HepG2 (cell line): ENCODE results near the gene ZNF771. TPM values are rescaled to one million over a fixed set of nuclear protein-coding genes. Genes with fewer than 3 reads are reported as not detected.

Experiments used
- ATAC-seq: fragments of 200-7000 bp; cut with Tn5 transposase; 3 replicates; pipeline ENCODE4 v1.9.1; 2020; ENCODE audit warnings: mild to moderate bottlenecking, moderate library complexity
- BruUV-seq: library from RNA; stranded (reverse); fragments of 400-500 nt; replicated peaks from 2 replicates; lab custom pipeline; 2021; lab: Mats Ljungman, UMichigan
- CTCF ChIA-PET: fragments of 300-600 bp; formaldehyde crosslinking; extraction: SDS; loops from one replicate; lab custom pipeline; 2021; ENCODE audit warnings: low total read pairs, inconsistent platforms, low intra/inter-chr PET ratio; lab: Yijun Ruan, JAX
- POLR2A ChIA-PET: fragments of 350-600 bp; sonication (Branson Sonifier 250); formaldehyde crosslinking; loops from one replicate; lab custom pipeline; 2020; ENCODE audit warnings: antibody characterized with exemption, inconsistent platforms; lab: Yijun Ruan, JAX
- DNase-seq: peaks from one replicate; pipeline ENCODE4 v3.0.0-alpha.2; 2015; ENCODE audit warnings: low spot score
- FAIRE-seq: peaks from 3 replicates; lab custom pipeline; 2011; peaks lifted over from hg19 to GRCh38; lab: Jason Lieb, UNC
- H2AFZ ChIP-seq: one replicate; pipeline ENCODE4 v1.6.1; 2011; ENCODE audit warnings: low read length, inconsistent platforms
- H3K27ac ChIP-seq: fragments of 300-600 bp; 3 replicates; pipeline ENCODE4 v1.8.0; 2011; ENCODE audit warnings: mixed run types, mild to moderate bottlenecking, mixed read lengths, low read length, inconsistent platforms; ENCODE audit not compliant: insufficient read depth; ENCODE audit errors: extremely low read length
- H3K27me3 ChIP-seq, 2 experiments: fragments of 200-600 bp in 1 of 2; 2 replicates in 1 of 2; 3 replicates in 1 of 2; pipeline versions ENCODE4 v1.6.0 to v1.8.0; 2011; ENCODE audit warnings: low read length in 2 of 2, mild to moderate bottlenecking in 2 of 2, moderate library complexity in 2 of 2, inconsistent platforms in 1 of 2; ENCODE audit not compliant: insufficient read depth in 2 of 2, control insufficient read depth in 1 of 2
- H3K36me3 ChIP-seq, 2 experiments: fragments of 200-600 bp in 1 of 2; replicated peaks in 1 of 2; 2 replicates in 1 of 2; 3 replicates in 1 of 2; pipeline versions ENCODE4 v1.5.1 to v1.8.0; 2011; ENCODE audit warnings: low read length in 2 of 2, inconsistent platforms in 1 of 2; ENCODE audit not compliant: insufficient read depth in 2 of 2, control insufficient read depth in 1 of 2
- H3K4me1 ChIP-seq: 2 replicates; pipeline ENCODE4 v1.5.1; 2012; ENCODE audit warnings: low read length, inconsistent platforms; ENCODE audit not compliant: insufficient read depth
- H3K4me2 ChIP-seq: 2 replicates; pipeline ENCODE4 v1.6.0; 2011; ENCODE audit warnings: low read depth, low read length, inconsistent platforms
- H3K4me3 ChIP-seq, 3 experiments: fragments of 200-600 bp in 1 of 3; sonication (generic), shearing (Covaris generic) in 1 of 3; replicated peaks in 1 of 3; 2 replicates each; pipeline ENCODE4 v1.5.1; 2011 to 2016; ENCODE audit warnings: low read length in 3 of 3, inconsistent platforms in 2 of 3, low read depth in 2 of 3, mild to moderate bottlenecking in 2 of 3, control low read depth in 1 of 3, mixed read lengths in 1 of 3; ENCODE audit not compliant: insufficient read depth in 1 of 3
- H3K79me2 ChIP-seq: one replicate; pipeline ENCODE4 v1.6.1; 2011; ENCODE audit warnings: low read length, inconsistent platforms; ENCODE audit not compliant: insufficient read depth
- H3K9ac ChIP-seq: 2 replicates; pipeline ENCODE4 v1.6.0; 2011; ENCODE audit warnings: mild to moderate bottlenecking, low read depth, low read length, inconsistent platforms; ENCODE audit not compliant: insufficient read depth
- H3K9me3 ChIP-seq: 2 replicates; pipeline ENCODE4 v1.5.1; 2012; ENCODE audit warnings: mild to moderate bottlenecking, low read length
- H4K20me1 ChIP-seq: 2 replicates; pipeline ENCODE4 v1.6.0; 2011; ENCODE audit warnings: inconsistent platforms, mild to moderate bottlenecking, low read length, moderate library complexity; ENCODE audit not compliant: insufficient read depth
- ATM ChIP-seq: fragments of 450-650 bp; IDR thresholded peaks from 2 replicates; pipeline ENCODE4 v1.7.1; 2017; ENCODE audit warnings: mild to moderate bottlenecking, borderline replicate concordance
- ONECUT2 ChIP-seq: sonication (generic); formaldehyde crosslinking; IDR thresholded peaks from 2 replicates; pipeline ENCODE4 v1.4.0; 2020; ENCODE audit warnings: missing genetic modification reagents
- TCF7L2 ChIP-seq: IDR thresholded peaks from 2 replicates; pipeline ENCODE4 v1.6.1; 2011; ENCODE audit warnings: mild to moderate bottlenecking, low read depth, low read length, moderate library complexity
- U2AF1 ChIP-seq: fragments of 200-400 bp; formaldehyde crosslinking; optimal IDR thresholded peaks from 2 replicates; pipeline ENCODE3; 2017; ENCODE audit warnings: mild to moderate bottlenecking, low read depth, low read length
- ZFP36L2 ChIP-seq: sonication (generic); formaldehyde crosslinking; IDR thresholded peaks from 2 replicates; pipeline ENCODE4 v1.4.0; 2020; ENCODE audit warnings: missing genetic modification reagents
- ZMYM4 ChIP-seq: sonication (generic); formaldehyde crosslinking; IDR thresholded peaks from 2 replicates; pipeline ENCODE4 v1.8.1; 2023; ENCODE audit warnings: mild to moderate bottlenecking, missing genetic modification reagents
- ZNF101 ChIP-seq: sonication (generic); formaldehyde crosslinking; IDR thresholded peaks from 2 replicates; pipeline ENCODE4 v1.4.0; 2020; ENCODE audit warnings: mild to moderate bottlenecking, low read depth, missing genetic modification reagents, borderline replicate concordance
- ZNF468 ChIP-seq: sonication (generic); formaldehyde crosslinking; IDR thresholded peaks from 2 replicates; pipeline ENCODE4 v1.8.0; 2022; ENCODE audit warnings: mild to moderate bottlenecking, moderate library complexity, missing genetic modification reagents
- ZNF496 ChIP-seq: sonication (generic); formaldehyde crosslinking; IDR thresholded peaks from 2 replicates; pipeline ENCODE4 v1.8.1; 2023; ENCODE audit warnings: mild to moderate bottlenecking, moderate library complexity, missing genetic modification reagents; ENCODE audit not compliant: insufficient replicate concordance
- ZNF747 ChIP-seq: sonication (generic); formaldehyde crosslinking; IDR thresholded peaks from 2 replicates; pipeline ENCODE4 v1.8.1; 2023; ENCODE audit warnings: missing genetic modification reagents, mild to moderate bottlenecking, borderline replicate concordance
- WGBS: methylation state at CpG from one replicate; pipeline ENCODE4 v1.1.6; 2017; ENCODE audit warnings: low lambda C conversion rate; 5-methylcytosine and 5-hydroxymethylcytosine counted together
- in situ Hi-C: cut with HindIII; loops from 2 replicates; pipeline ENCODE4 v1.10.0; 2017; ENCODE audit warnings: low pct_unique_long_range_greater_than_20kb; ENCODE audit not compliant: extremely low pct_ligation_motif_present
- intact Hi-C: fragments of 100-400 bp; cut with micrococcal nuclease; formaldehyde crosslinking; loops from one replicate; pipeline ENCODE4 v1.10.0; 2022; ENCODE audit not compliant: unreplicated experiment
- polyA plus RNA-seq, 8 experiments: library from polyadenylated mRNA; depleted of rRNA in 3 of 8; stranded (reverse) in 7 of 8; unstranded in 1 of 8; fragments of >200 nt; fragmentation: Illumina TruSeq in 4 of 8; extraction: Trizol in 4 of 8; gene quantifications; 2 replicates each; pipeline versions ENCODE4 v1.2.1 to v1.2.3, GENCODE V29; 2011 to 2016; ENCODE audit warnings: low read depth in 4 of 8, missing spikeins in 1 of 8, mixed read lengths in 1 of 8; ENCODE audit not compliant: insufficient read depth in 1 of 8
- total RNA-seq, 5 experiments: library from RNA; depleted of rRNA; stranded (reverse); fragments of >200 nt; fragmentation: Illumina TruSeq; extraction: Trizol; gene quantifications; 2 replicates each; pipeline ENCODE4 v1.2.3, GENCODE V29; 2016; ENCODE audit warnings: low read depth in 1 of 5
- TF ChIP-seq, protein P1 (sequence below), 2 experiments: sonication (generic) in 1 of 2; formaldehyde crosslinking in 1 of 2; IDR thresholded peaks; 2 replicates each; pipeline versions ENCODE4 v1.4.0 to v1.6.1; 2016 to 2020; ENCODE audit warnings: borderline replicate concordance in 1 of 2, low read depth in 1 of 2, mild to moderate bottlenecking in 1 of 2, missing genetic modification reagents in 1 of 2
- TF ChIP-seq, protein P2 (sequence below): sonication (generic); formaldehyde crosslinking; IDR thresholded peaks from 2 replicates; pipeline ENCODE4 v1.8.0; 2022; ENCODE audit warnings: mild to moderate bottlenecking, missing genetic modification reagents, moderate library complexity
- TF ChIP-seq, protein P3 (sequence below): sonication (generic); formaldehyde crosslinking; IDR thresholded peaks from 2 replicates; pipeline ENCODE4 v1.8.0; 2022; ENCODE audit warnings: missing genetic modification reagents, mild to moderate bottlenecking, moderate library complexity, borderline replicate concordance

ZNF771 gene
- total and polyA plus RNA-seq, 2 of the 13 experiments (the other 11 are each of a cell fraction or from before 2014, with no cell fraction given): 5.0 to 11.8 TPM

DNA sequence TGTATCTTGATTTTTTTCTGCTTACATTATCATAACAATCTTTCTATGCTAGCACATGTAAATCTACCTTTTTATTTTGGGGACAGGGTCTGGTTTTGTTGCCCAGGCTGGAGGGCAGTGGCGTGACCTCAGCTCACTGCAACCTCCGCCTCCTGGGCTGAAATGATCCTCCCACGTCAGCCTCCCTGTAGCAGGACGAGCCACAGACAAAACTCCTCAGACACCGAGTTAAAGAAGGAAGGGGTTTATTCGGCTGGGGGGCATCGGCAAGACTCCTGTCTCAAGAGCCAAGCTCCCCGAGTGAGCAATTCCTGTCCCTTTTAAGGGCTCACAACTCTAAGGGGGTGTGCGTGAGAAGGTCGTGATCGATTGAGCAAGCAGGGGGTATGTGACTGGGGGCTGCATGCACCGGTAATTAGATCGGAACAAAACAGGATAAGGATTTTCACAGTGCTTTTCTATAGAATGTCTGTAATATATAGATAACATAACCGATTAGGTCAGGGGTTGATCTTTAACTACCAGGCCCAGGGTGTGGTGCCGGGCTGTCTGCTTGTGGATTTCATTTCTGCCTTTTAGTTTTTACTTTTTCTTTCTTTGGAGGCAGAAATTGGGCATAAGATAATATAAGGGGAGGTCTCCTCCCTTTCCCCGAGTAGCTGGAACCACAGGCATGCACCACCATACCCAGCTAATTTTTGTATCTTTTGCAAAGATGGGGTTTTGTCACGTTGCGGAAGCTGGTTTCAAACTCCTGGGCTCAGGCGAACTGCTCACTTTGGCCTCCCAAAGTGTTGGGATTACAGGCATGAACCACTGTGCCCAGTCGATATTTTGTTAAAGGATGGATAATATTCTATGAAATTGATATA, 45.5 kb downstream of the ZNF771 start (continued):
- TF ChIP-seq, protein P1, sequence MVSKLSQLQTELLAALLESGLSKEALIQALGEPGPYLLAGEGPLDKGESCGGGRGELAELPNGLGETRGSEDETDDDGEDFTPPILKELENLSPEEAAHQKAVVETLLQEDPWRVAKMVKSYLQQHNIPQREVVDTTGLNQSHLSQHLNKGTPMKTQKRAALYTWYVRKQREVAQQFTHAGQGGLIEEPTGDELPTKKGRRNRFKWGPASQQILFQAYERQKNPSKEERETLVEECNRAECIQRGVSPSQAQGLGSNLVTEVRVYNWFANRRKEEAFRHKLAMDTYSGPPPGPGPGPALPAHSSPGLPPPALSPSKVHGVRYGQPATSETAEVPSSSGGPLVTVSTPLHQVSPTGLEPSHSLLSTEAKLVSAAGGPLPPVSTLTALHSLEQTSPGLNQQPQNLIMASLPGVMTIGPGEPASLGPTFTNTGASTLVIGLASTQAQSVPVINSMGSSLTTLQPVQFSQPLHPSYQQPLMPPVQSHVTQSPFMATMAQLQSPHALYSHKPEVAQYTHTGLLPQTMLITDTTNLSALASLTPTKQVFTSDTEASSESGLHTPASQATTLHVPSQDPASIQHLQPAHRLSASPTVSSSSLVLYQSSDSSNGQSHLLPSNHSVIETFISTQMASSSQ (IDR thresholded peaks at IDR 0.05; ENCODE audit: low read depth): peak; percentile 25; the same call in 1 of the 2 replicates
- TF ChIP-seq, protein P1 (CRISPR knock-in tag; IDR thresholded peaks at IDR 0.05; ENCODE audit: borderline replicate concordance): peak; percentile 50; the same call in 1 of the 2 replicates
- TF ChIP-seq ONECUT2 (CRISPR knock-in tag) (peak; percentile 46; the same call in 1 of the 2 replicates), ZNF468 (0 out of 2 replicates have a peak, but pooled peaks have one; percentile 56)

DNA sequence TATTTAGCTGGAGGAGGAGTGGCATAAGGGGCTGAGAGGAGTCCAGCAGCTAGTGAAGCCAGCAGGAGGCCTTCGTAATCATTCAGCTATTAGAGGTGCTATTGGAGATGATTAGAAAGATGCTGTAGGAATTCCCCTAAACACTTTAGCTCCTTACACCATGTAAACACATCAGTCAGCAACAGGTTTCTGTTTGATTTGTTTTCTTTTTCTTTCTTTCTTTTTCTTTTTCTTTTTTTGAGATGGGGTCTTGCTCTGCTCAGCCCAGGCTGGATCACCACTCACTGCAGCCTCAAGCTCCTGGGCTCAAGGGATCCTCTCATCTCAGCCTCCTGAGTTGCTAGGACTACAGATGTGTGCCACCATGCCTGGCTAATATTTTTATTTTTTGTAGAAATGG, 48.9 kb downstream of the ZNF771 start:
- H3K9me3 ChIP-seq: no peaks in the 10 kb centered on the region
- intact Hi-C loops: no loop called here
- H3K27me3 ChIP-seq: no peaks in the 10 kb centered on the region
- H2AFZ ChIP-seq: no peak overlapping the region
- WGBS: 75% methylated on average over 1 of the region's 1 CpG
- ATAC-seq (no peak), FAIRE-seq (no peak), DNase-seq (no peak)
- H3K36me3 ChIP-seq: no peaks in the 10 kb centered on the region
- H3K9ac ChIP-seq: no peak overlapping the region
- BruUV-seq: no TSS peak
- no peaks in the 10 kb centered on the region for H4K20me1 ChIP-seq
- H3K4me3 ChIP-seq: no peak overlapping the region
- in situ Hi-C loops: loop anchor here (5.0 kb wide), 1 partner anchor 61 kb away; no protein-coding TSS in a partner anchor
- H3K79me2 ChIP-seq: no peaks in the 10 kb centered on the region
- H3K27ac ChIP-seq: no peak overlapping the region
- POLR2A ChIA-PET: no interaction called here
- H3K4me1 ChIP-seq: peaks cover 79% of the 10 kb centered on the region
- CTCF ChIA-PET: no interaction called here
- H3K4me2 ChIP-seq: no peak overlapping the region
- TF ChIP-seq ATM (no peak), ZNF747 (CRISPR knock-in tag) (no peak), ZNF101 (no peak), TCF7L2 (no peak), U2AF1 (no peak), ZFP36L2 (CRISPR knock-in tag) (no peak), ZNF496 (CRISPR knock-in tag) (no peak), ZMYM4 (CRISPR knock-in tag) (no peak)
- TF ChIP-seq, protein P2, sequence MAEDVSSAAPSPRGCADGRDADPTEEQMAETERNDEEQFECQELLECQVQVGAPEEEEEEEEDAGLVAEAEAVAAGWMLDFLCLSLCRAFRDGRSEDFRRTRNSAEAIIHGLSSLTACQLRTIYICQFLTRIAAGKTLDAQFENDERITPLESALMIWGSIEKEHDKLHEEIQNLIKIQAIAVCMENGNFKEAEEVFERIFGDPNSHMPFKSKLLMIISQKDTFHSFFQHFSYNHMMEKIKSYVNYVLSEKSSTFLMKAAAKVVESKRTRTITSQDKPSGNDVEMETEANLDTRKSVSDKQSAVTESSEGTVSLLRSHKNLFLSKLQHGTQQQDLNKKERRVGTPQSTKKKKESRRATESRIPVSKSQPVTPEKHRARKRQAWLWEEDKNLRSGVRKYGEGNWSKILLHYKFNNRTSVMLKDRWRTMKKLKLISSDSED (CRISPR knock-in tag): no peak
- TF ChIP-seq, protein P3, sequence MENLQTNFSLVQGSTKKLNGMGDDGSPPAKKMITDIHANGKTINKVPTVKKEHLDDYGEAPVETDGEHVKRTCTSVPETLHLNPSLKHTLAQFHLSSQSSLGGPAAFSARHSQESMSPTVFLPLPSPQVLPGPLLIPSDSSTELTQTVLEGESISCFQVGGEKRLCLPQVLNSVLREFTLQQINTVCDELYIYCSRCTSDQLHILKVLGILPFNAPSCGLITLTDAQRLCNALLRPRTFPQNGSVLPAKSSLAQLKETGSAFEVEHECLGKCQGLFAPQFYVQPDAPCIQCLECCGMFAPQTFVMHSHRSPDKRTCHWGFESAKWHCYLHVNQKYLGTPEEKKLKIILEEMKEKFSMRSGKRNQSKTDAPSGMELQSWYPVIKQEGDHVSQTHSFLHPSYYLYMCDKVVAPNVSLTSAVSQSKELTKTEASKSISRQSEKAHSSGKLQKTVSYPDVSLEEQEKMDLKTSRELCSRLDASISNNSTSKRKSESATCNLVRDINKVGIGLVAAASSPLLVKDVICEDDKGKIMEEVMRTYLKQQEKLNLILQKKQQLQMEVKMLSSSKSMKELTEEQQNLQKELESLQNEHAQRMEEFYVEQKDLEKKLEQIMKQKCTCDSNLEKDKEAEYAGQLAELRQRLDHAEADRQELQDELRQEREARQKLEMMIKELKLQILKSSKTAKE (CRISPR knock-in tag): no peak
